Measurements from ENCODE around the gene ZCCHC10.
"Not testable (repeated sequence)": the region's sequence is repeated elsewhere in the genome, so short reads cannot be mapped to it uniquely, and the experiment has no call there.

ZCCHC10 gene

GRCh38 chr5:133026664-133027153, 360 bp upstream of the ZCCHC10 start:
- peak overlapping the region; percentile 92 for H3K9ac ChIP-seq (ENCODE audit: low read length)
- H3K9me2 ChIP-seq (replicated peaks; ENCODE audit: insufficient read depth, low read length), result no peaks in the 10 kb centered on the region
- H3K79me2 ChIP-seq (ENCODE audit: insufficient read depth, low read length), result peaks cover 43% of the 10 kb centered on the region
- peaks cover 4% of the 10 kb centered on the region; the same call in 1 of the 2 replicates for H3F3A ChIP-seq (ENCODE audit: insufficient read depth)
- H3K9me3 ChIP-seq (ENCODE audit: insufficient read depth, low read length), result no peaks in the 10 kb centered on the region
- H2AFZ ChIP-seq (ENCODE audit: low read depth, low read length, severe bottlenecking), result peak overlapping the region; percentile 98
- no peaks in the 10 kb centered on the region for H4K20me1 ChIP-seq (ENCODE audit: low read depth, low read length)
- peak overlapping the region; percentile 20; the same call in 1 of the 2 replicates for H3K27ac ChIP-seq (ENCODE audit: low read depth, low read length)
- H3K36me3 ChIP-seq (ENCODE audit: low read length), result no peaks in the 10 kb centered on the region
- no peaks in the 10 kb centered on the region for H3K27me3 ChIP-seq (ENCODE audit: low read length)
- peak overlapping the region; percentile 68 for H3K4me3 ChIP-seq (ENCODE audit: insufficient read depth, low read length, poor library complexity, severe bottlenecking)
- H3K4me2 ChIP-seq (ENCODE audit: low read depth, low read length, poor library complexity, severe bottlenecking), result peak overlapping the region; percentile 94
- TF ChIP-seq, protein P1, sequence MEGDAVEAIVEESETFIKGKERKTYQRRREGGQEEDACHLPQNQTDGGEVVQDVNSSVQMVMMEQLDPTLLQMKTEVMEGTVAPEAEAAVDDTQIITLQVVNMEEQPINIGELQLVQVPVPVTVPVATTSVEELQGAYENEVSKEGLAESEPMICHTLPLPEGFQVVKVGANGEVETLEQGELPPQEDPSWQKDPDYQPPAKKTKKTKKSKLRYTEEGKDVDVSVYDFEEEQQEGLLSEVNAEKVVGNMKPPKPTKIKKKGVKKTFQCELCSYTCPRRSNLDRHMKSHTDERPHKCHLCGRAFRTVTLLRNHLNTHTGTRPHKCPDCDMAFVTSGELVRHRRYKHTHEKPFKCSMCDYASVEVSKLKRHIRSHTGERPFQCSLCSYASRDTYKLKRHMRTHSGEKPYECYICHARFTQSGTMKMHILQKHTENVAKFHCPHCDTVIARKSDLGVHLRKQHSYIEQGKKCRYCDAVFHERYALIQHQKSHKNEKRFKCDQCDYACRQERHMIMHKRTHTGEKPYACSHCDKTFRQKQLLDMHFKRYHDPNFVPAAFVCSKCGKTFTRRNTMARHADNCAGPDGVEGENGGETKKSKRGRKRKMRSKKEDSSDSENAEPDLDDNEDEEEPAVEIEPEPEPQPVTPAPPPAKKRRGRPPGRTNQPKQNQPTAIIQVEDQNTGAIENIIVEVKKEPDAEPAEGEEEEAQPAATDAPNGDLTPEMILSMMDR (IDR thresholded peaks at IDR 0.05; ENCODE audit: insufficient read depth, low read length, poor library complexity, severe bottlenecking), result no peak
- TF ChIP-seq EZH2phosphoT487 (conservative IDR thresholded peaks at IDR 0.05; ENCODE audit: low read length), result no peak

GRCh38 chr5:133019471-133019870, 6.9 kb downstream of the ZCCHC10 start:
- not testable (repeated sequence) for H3K27me3 ChIP-seq (ENCODE audit: low read length); H3K36me3 ChIP-seq (ENCODE audit: low read length); H3K4me3 ChIP-seq (ENCODE audit: insufficient read depth, low read length, poor library complexity, severe bottlenecking); H3K9ac ChIP-seq (ENCODE audit: low read length); H3K4me2 ChIP-seq (ENCODE audit: low read depth, low read length, poor library complexity, severe bottlenecking); H2AFZ ChIP-seq (ENCODE audit: low read depth, low read length, severe bottlenecking); H3K9me2 ChIP-seq (replicated peaks; ENCODE audit: insufficient read depth, low read length); H4K20me1 ChIP-seq (ENCODE audit: low read depth, low read length); H3K27ac ChIP-seq (ENCODE audit: low read depth, low read length); H3F3A ChIP-seq (ENCODE audit: insufficient read depth); H3K9me3 ChIP-seq (ENCODE audit: insufficient read depth, low read length)
- peaks cover 58% of the 10 kb centered on the region for H3K79me2 ChIP-seq (ENCODE audit: insufficient read depth, low read length)

DNA sequence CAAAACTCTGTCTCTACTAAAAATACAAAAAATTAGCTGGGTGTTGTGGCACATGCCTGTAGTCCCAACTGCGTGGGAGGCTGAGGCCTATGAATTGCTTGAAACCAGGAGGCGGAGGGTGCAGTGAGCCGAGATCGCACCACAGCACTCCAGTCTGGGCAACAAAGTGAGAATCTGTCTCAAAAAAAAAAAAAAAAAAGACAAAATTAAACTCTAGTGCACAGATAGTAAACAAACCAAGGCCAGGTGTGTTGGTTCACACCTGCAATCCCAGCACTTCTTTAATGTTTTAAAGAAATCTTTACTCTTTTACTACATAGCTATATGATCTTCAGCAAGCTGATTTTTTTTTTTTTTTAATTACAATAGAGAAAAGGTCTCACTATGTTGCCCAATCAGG, 8.4 kb downstream of the ZCCHC10 start:
- TF ChIP-seq EZH2phosphoT487 (conservative IDR thresholded peaks at IDR 0.05; ENCODE audit: low read length), result no peak
- TF ChIP-seq, protein P1 (IDR thresholded peaks at IDR 0.05; ENCODE audit: insufficient read depth, low read length, poor library complexity, severe bottlenecking), result no peak
- no peaks in the 10 kb centered on the region for H3F3A ChIP-seq (ENCODE audit: insufficient read depth)
- no peak overlapping the region for H3K4me3 ChIP-seq (ENCODE audit: insufficient read depth, low read length, poor library complexity, severe bottlenecking)
- H3K79me2 ChIP-seq (ENCODE audit: insufficient read depth, low read length), result peaks cover 46% of the 10 kb centered on the region
- H3K4me2 ChIP-seq (ENCODE audit: low read depth, low read length, poor library complexity, severe bottlenecking), result no peak overlapping the region
- no peak overlapping the region for H3K27ac ChIP-seq (ENCODE audit: low read depth, low read length)
- no peaks in the 10 kb centered on the region for H3K27me3 ChIP-seq (ENCODE audit: low read length)
- no peak overlapping the region for H2AFZ ChIP-seq (ENCODE audit: low read depth, low read length, severe bottlenecking)
- no peaks in the 10 kb centered on the region for H3K9me3 ChIP-seq (ENCODE audit: insufficient read depth, low read length)
- H3K9me2 ChIP-seq (replicated peaks; ENCODE audit: insufficient read depth, low read length), result no peaks in the 10 kb centered on the region
- no peak overlapping the region for H3K9ac ChIP-seq (ENCODE audit: low read length)
- no peaks in the 10 kb centered on the region for H4K20me1 ChIP-seq (ENCODE audit: low read depth, low read length)
- H3K36me3 ChIP-seq (ENCODE audit: low read length), result no peaks in the 10 kb centered on the region; the same call in 1 of the 2 replicates

DNA sequence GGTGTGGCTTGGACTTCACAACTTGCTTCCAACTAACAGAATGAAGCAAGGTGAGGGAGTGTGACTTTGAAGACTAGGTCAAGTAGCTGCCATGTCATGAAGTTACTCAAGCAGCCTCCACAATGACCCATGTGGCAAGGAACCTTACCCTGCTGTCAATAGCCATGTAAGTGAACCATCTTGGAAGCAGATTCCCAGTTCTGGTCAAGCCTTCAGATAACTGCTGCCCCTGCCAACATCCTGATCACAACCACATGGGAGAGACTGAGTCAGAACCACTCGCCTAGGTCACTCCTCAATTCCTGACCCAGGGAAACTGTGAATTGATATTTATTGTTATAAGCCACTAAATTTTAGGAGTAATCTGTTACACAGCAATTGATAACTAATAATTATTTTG, 10.9 kb downstream of the ZCCHC10 start:
- H3K9ac ChIP-seq (ENCODE audit: low read length), result no peak overlapping the region
- H3K9me3 ChIP-seq (ENCODE audit: insufficient read depth, low read length), result no peaks in the 10 kb centered on the region
- H3K4me3 ChIP-seq (ENCODE audit: insufficient read depth, low read length, poor library complexity, severe bottlenecking), result no peak overlapping the region
- no peaks in the 10 kb centered on the region for H4K20me1 ChIP-seq (ENCODE audit: low read depth, low read length)
- H3K36me3 ChIP-seq (ENCODE audit: low read length), result no peaks in the 10 kb centered on the region; the same call in 1 of the 2 replicates
- H3K9me2 ChIP-seq (replicated peaks; ENCODE audit: insufficient read depth, low read length), result no peaks in the 10 kb centered on the region
- H3K27me3 ChIP-seq (ENCODE audit: low read length), result no peaks in the 10 kb centered on the region
- no peak for TF ChIP-seq EZH2phosphoT487 (conservative IDR thresholded peaks at IDR 0.05; ENCODE audit: low read length)
- TF ChIP-seq, protein P1 (IDR thresholded peaks at IDR 0.05; ENCODE audit: insufficient read depth, low read length, poor library complexity, severe bottlenecking), result no peak
- no peak overlapping the region for H2AFZ ChIP-seq (ENCODE audit: low read depth, low read length, severe bottlenecking)
- no peak overlapping the region for H3K4me2 ChIP-seq (ENCODE audit: low read depth, low read length, poor library complexity, severe bottlenecking)
- peaks cover 34% of the 10 kb centered on the region for H3K79me2 ChIP-seq (ENCODE audit: insufficient read depth, low read length)
- no peaks in the 10 kb centered on the region for H3F3A ChIP-seq (ENCODE audit: insufficient read depth)
- H3K27ac ChIP-seq (ENCODE audit: low read depth, low read length), result no peak overlapping the region

- H3K9me3 ChIP-seq (ENCODE audit: insufficient read depth, low read length); H3K9me2 ChIP-seq (replicated peaks; ENCODE audit: insufficient read depth, low read length); H3K4me3 ChIP-seq (ENCODE audit: insufficient read depth, low read length, poor library complexity, severe bottlenecking); H4K20me1 ChIP-seq (ENCODE audit: low read depth, low read length); H3K27me3 ChIP-seq (ENCODE audit: low read length); H3K9ac ChIP-seq (ENCODE audit: low read length); H3F3A ChIP-seq (ENCODE audit: insufficient read depth); H3K27ac ChIP-seq (ENCODE audit: low read depth, low read length); H3K4me2 ChIP-seq (ENCODE audit: low read depth, low read length, poor library complexity, severe bottlenecking); H3K36me3 ChIP-seq (ENCODE audit: low read length); H3K79me2 ChIP-seq (ENCODE audit: insufficient read depth, low read length); H2AFZ ChIP-seq (ENCODE audit: low read depth, low read length, severe bottlenecking): not testable (repeated sequence)
Measured at GRCh38 chr5:133008455-133008854, 17.9 kb downstream of the ZCCHC10 start.

Measured in SU-DHL-6 (cell line).